NCI-H1092 (cell line): ENCODE measurements around the gene TJP2.
A peak's percentile ranks its signal among the peaks of the same experiment; 100 is the strongest.

Experiments
- DNase-seq: peaks from one replicate; lab custom pipeline; 2025; lab: John Stamatoyannopoulos, UW

Gene TJP2

GRCh38 chr9:69173891-69174615 is at the start of gene TJP2:
TSS of gene TJP2 (plus strand) at chr9:69174277. CDS start at chr9:69174373, 96 bp downstream.
- peak; percentile 18 for DNase-seq

GRCh38 chr9:69130456-69131441 is 43.3 kb upstream of the TJP2 start:
- DNase-seq = no peak

GRCh38 chr9:69131682-69132081 is 42.4 kb upstream of the TJP2 start:
- DNase-seq = no peak

GRCh38 chr9:69132361-69132760 is 41.7 kb upstream of the TJP2 start:
- DNase-seq = no peak

- no peak for DNase-seq
Measured at GRCh38 chr9:69134412-69134811, 39.7 kb upstream of the TJP2 start.

- no peak for DNase-seq
Measured at GRCh38 chr9:69136185-69136584, 37.9 kb upstream of the TJP2 start.

- no peak for DNase-seq
Measured at GRCh38 chr9:69136779-69137178, 37.3 kb upstream of the TJP2 start.

- no peak for DNase-seq
Measured at GRCh38 chr9:69137311-69137710, 36.8 kb upstream of the TJP2 start.

- DNase-seq = no peak
Measured at GRCh38 chr9:69139596-69139995, 34.5 kb upstream of the TJP2 start.

- DNase-seq = no peak
Measured at GRCh38 chr9:69140123-69140735, 33.8 kb upstream of the TJP2 start.

- DNase-seq = no peak
Measured at GRCh38 chr9:69141851-69142250, 32.2 kb upstream of the TJP2 start.

- no peak for DNase-seq
Measured at GRCh38 chr9:69143291-69143690, 30.8 kb upstream of the TJP2 start.

- no peak for DNase-seq
Measured at GRCh38 chr9:69145144-69145715, 28.8 kb upstream of the TJP2 start.

- no peak for DNase-seq
Measured at GRCh38 chr9:69147041-69147834, 26.8 kb upstream of the TJP2 start.

GRCh38 chr9:69149321-69149807 is 24.7 kb upstream of the TJP2 start:
- DNase-seq = peak; percentile 10

GRCh38 chr9:69151506-69151905 is 22.6 kb upstream of the TJP2 start:
- no peak for DNase-seq

GRCh38 chr9:69153707-69154521 is 20.2 kb upstream of the TJP2 start:
- DNase-seq = no peak

GRCh38 chr9:69155341-69156030 is 18.6 kb upstream of the TJP2 start:
- DNase-seq = no peak

- no peak for DNase-seq
Measured at GRCh38 chr9:69157751-69158466, 16.2 kb upstream of the TJP2 start.
